HG02571 (cell line): Measurements from ENCODE around the gene KCNT2.
"Not testable (repeated sequence)": the region's sequence is repeated elsewhere in the genome, so short reads cannot be mapped to it uniquely, and the experiment has no call there.

ENCODE experiments used
- ATAC-seq: cut with Tn5 transposase; IDR thresholded peaks from one replicate; pipeline ENCODE4 v1.9.1; 2021; ENCODE audit warnings: mild to moderate bottlenecking, moderate library complexity; ENCODE audit not compliant: unreplicated experiment

KCNT2 gene

GRCh38 chr1:196344453-196344852, 263.8 kb downstream of the KCNT2 start:
- ATAC-seq: no peak

GRCh38 chr1:196324345-196324744, 283.9 kb downstream of the KCNT2 start:
- no peak for ATAC-seq

- ATAC-seq: no peak
Measured at GRCh38 chr1:196323869-196324268, 284.4 kb downstream of the KCNT2 start.

GRCh38 chr1:196319301-196319700, 288.9 kb downstream of the KCNT2 start:
- no peak for ATAC-seq

- no peak for ATAC-seq
Measured at GRCh38 chr1:196317535-196318522, 290.4 kb downstream of the KCNT2 start.

- ATAC-seq: no peak
Measured at GRCh38 chr1:196312739-196313138, 295.5 kb downstream of the KCNT2 start.

GRCh38 chr1:196309386-196309785, 298.9 kb downstream of the KCNT2 start:
- ATAC-seq: no peak

- ATAC-seq: no peak
Measured at GRCh38 chr1:196308176-196308575, 300.1 kb downstream of the KCNT2 start.

GRCh38 chr1:196306421-196306820, 301.8 kb downstream of the KCNT2 start:
- ATAC-seq: no peak

- ATAC-seq: no peak
Measured at GRCh38 chr1:196305216-196305615, 303.0 kb downstream of the KCNT2 start.

GRCh38 chr1:196302981-196303380, 305.3 kb downstream of the KCNT2 start:
- no peak for ATAC-seq

- ATAC-seq: no peak
Measured at GRCh38 chr1:196302420-196302819, 305.8 kb downstream of the KCNT2 start.

- ATAC-seq: no peak
Measured at GRCh38 chr1:196295766-196296165, 312.5 kb downstream of the KCNT2 start.

- ATAC-seq: no peak
Measured at GRCh38 chr1:196278816-196279215, 329.4 kb downstream of the KCNT2 start.

GRCh38 chr1:196277860-196278259, 330.4 kb downstream of the KCNT2 start:
- no peak for ATAC-seq

GRCh38 chr1:196271212-196271947, 336.9 kb downstream of the KCNT2 start:
- no peak for ATAC-seq

GRCh38 chr1:196263086-196263485, 345.2 kb downstream of the KCNT2 start:
- not testable (repeated sequence) for ATAC-seq

GRCh38 chr1:196260270-196260669, 348.0 kb downstream of the KCNT2 start:
- no peak for ATAC-seq

- ATAC-seq: no peak
Measured at GRCh38 chr1:196259316-196259715, 348.9 kb downstream of the KCNT2 start.

- ATAC-seq: no peak
Measured at GRCh38 chr1:196255762-196256161, 352.5 kb downstream of the KCNT2 start.

GRCh38 chr1:196229546-196229945, 378.7 kb downstream of the KCNT2 start:
- ATAC-seq: no peak

- ATAC-seq: no peak
Measured at GRCh38 chr1:196214866-196215265, 393.4 kb downstream of the KCNT2 start.
